ENCODE data around the gene NR1I3.

- TF ChIP-seq NRF1 (IDR thresholded peaks at IDR 0.05; ENCODE audit: low read depth, low read length) (no peak), RAD21 (IDR thresholded peaks at IDR 0.05; ENCODE audit: low read length) (no peak; the same call in 1 of the 2 replicates), USF2 (IDR thresholded peaks at IDR 0.05; ENCODE audit: borderline replicate concordance, low read depth, low read length) (no peak), CTCF (IDR thresholded peaks at IDR 0.05) (0 out of 2 replicates have a peak, but pooled peaks have one; percentile 22), RFX5 (IDR thresholded peaks at IDR 0.05; ENCODE audit: low read length) (no peak), ELF1 (IDR thresholded peaks at IDR 0.05) (no peak), SMC3 (IDR thresholded peaks at IDR 0.05; ENCODE audit: low read depth, low read length) (no peak), YY1 (IDR thresholded peaks at IDR 0.05; ENCODE audit: low read depth) (no peak), POLR2AphosphoS5 (IDR thresholded peaks at IDR 0.05; ENCODE audit: low read depth, low read length) (no peak), EP300 (IDR thresholded peaks at IDR 0.05; ENCODE audit: borderline replicate concordance in 1 of 2, low read depth in 1 of 2, low read length in 1 of 2) (no peak), EZH2phosphoT487 (IDR thresholded peaks at IDR 0.05; ENCODE audit: borderline replicate concordance, low read depth) (no peak), IRF3 (IDR thresholded peaks at IDR 0.05; ENCODE audit: low read depth, low read length) (no peak), FOSL2 (IDR thresholded peaks at IDR 0.05; ENCODE audit: borderline replicate concordance, low read depth) (no peak)
Observed at GRCh38 chr1:161229896-161230295, 8.1 kb downstream of the NR1I3 start.
